ENCODE results near the gene REP15. TPM values are rescaled to one million over a fixed set of nuclear protein-coding genes. Genes with fewer than 3 reads are reported as not detected.
"Not testable (repeated sequence)": the region's sequence is repeated elsewhere in the genome, so short reads cannot be mapped to it uniquely, and the experiment has no call there.

Gene REP15
- total RNA-seq, 1 experiment from 2014 or later: 0.86 TPM

DNA sequence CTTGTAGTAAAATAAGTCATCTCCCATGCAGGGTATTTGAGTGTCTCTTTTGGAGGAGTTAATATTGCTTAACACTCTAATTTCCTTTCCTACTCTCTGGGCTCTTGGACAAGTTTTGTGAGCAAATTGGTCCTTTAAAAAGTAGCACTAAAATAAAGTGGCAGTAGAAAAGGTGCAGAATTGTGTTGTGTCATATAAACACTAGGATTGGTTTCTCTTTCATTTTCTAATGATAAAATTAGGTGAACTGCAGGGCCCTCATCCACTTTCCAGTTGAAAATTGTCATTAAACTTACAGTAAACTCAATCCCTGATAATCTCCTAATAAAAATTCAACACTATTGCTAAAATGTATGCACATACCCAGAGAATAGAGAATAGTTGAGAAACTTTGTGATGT, 42.6 kb upstream of the REP15 start:
- H3K4me3 ChIP-seq (replicated peaks in 1 of 2; ENCODE audit: low read depth in 1 of 2, low read length in 2 of 2): no peak overlapping the region
- BruUV-seq (replicated peaks): no TSS peak
- ChIA-PET RAD21 (ENCODE audit: low non-redundant PET in 1 of 2, low total read pairs in 2 of 2, uncharacterized antibody in 2 of 2, unreplicated experiment in 2 of 2) (no interaction called here), POLR2A (no interaction called here), CTCF (interaction anchor here (1.4 kb wide), 1 partner anchor 229 kb away, joined by 4 read pairs; no protein-coding TSS in a partner anchor)
- no peaks in the 10 kb centered on the region for H3K4me1 ChIP-seq (ENCODE audit: control insufficient read depth in 1 of 2, insufficient read depth in 2 of 2, low read length in 2 of 2)
- no peak for ATAC-seq
- H3K9ac ChIP-seq (ENCODE audit: low read length): no peak overlapping the region
- H3K36me3 ChIP-seq (ENCODE audit: control insufficient read depth in 1 of 2, insufficient read depth in 2 of 2, low read length in 2 of 2): peaks cover 0 to 3% of the 10 kb centered on the region in 2 experiments; a peak in 2 of 4 replicates
- H3K4me2 ChIP-seq (ENCODE audit: low read length): no peak overlapping the region
- H3K79me2 ChIP-seq (ENCODE audit: insufficient read depth, low read length): no peaks in the 10 kb centered on the region
- no peak for TF ChIP-seq MAX (IDR thresholded peaks at IDR 0.05)
- no peak for TF ChIP-seq SP1 (IDR thresholded peaks at IDR 0.05; ENCODE audit: low read depth)
- TF ChIP-seq RAD21 (IDR thresholded peaks at IDR 0.05; ENCODE audit: low read depth): no peak
- no peak for TF ChIP-seq TCF7L2 (IDR thresholded peaks at IDR 0.05; ENCODE audit: borderline replicate concordance, extremely low read depth, insufficient read depth, insufficient read length)
- no peak for TF ChIP-seq EGR1 (IDR thresholded peaks at IDR 0.05; ENCODE audit: low read depth)
- TF ChIP-seq REST (IDR thresholded peaks at IDR 0.05; ENCODE audit: low read depth): no peak
- TF ChIP-seq CBX3 (IDR thresholded peaks at IDR 0.05; ENCODE audit: low read depth): no peak
- TF ChIP-seq EZH2phosphoT487 (IDR thresholded peaks at IDR 0.05; ENCODE audit: borderline replicate concordance): no peak
- TF ChIP-seq SRF (IDR thresholded peaks at IDR 0.05; ENCODE audit: low read depth): no peak
- no peak for TF ChIP-seq JUND (IDR thresholded peaks at IDR 0.05)
- no peak for TF ChIP-seq SIN3A (IDR thresholded peaks at IDR 0.05; ENCODE audit: low read depth)
- TF ChIP-seq, protein P1, sequence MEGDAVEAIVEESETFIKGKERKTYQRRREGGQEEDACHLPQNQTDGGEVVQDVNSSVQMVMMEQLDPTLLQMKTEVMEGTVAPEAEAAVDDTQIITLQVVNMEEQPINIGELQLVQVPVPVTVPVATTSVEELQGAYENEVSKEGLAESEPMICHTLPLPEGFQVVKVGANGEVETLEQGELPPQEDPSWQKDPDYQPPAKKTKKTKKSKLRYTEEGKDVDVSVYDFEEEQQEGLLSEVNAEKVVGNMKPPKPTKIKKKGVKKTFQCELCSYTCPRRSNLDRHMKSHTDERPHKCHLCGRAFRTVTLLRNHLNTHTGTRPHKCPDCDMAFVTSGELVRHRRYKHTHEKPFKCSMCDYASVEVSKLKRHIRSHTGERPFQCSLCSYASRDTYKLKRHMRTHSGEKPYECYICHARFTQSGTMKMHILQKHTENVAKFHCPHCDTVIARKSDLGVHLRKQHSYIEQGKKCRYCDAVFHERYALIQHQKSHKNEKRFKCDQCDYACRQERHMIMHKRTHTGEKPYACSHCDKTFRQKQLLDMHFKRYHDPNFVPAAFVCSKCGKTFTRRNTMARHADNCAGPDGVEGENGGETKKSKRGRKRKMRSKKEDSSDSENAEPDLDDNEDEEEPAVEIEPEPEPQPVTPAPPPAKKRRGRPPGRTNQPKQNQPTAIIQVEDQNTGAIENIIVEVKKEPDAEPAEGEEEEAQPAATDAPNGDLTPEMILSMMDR (IDR thresholded peaks at IDR 0.05 in 2 of 3, conservative IDR thresholded peaks at IDR 0.05 in 1 of 3; ENCODE audit: borderline replicate concordance in 1 of 3, insufficient read depth in 1 of 3, low read depth in 2 of 3, low read length in 2 of 3): no peak
- no peak for TF ChIP-seq CEBPB (IDR thresholded peaks at IDR 0.05; ENCODE audit: low read depth)
- no peak for TF ChIP-seq ZFX (IDR thresholded peaks at IDR 0.05)
- no peak for TF ChIP-seq ATF3 (IDR thresholded peaks at IDR 0.05)
- no peak for TF ChIP-seq FOSL1 (IDR thresholded peaks at IDR 0.05; ENCODE audit: low read depth)
- H3K9me3 ChIP-seq (ENCODE audit: control insufficient read depth in 1 of 2, insufficient read depth in 1 of 2, low read depth in 1 of 2, low read length in 2 of 2): no peaks in the 10 kb centered on the region
- no peaks in the 10 kb centered on the region for H3K9me2 ChIP-seq (ENCODE audit: insufficient read depth)
- H4K20me1 ChIP-seq (ENCODE audit: insufficient read depth): no peaks in the 10 kb centered on the region
- H3K27me3 ChIP-seq (ENCODE audit: insufficient read depth, low read length): no peaks in the 10 kb centered on the region
- H2AFZ ChIP-seq (ENCODE audit: low read depth, low read length, poor library complexity, severe bottlenecking): no peak overlapping the region
- no peak for DNase-seq (ENCODE audit: low read depth, low spot score)
- intact Hi-C loops (cut with micrococcal nuclease): loop anchor here (2.0 kb wide), 1 partner anchor 229 kb away; no protein-coding TSS in a partner anchor
- no peak overlapping the region for H3K27ac ChIP-seq (ENCODE audit: low read depth, low read length)

DNA sequence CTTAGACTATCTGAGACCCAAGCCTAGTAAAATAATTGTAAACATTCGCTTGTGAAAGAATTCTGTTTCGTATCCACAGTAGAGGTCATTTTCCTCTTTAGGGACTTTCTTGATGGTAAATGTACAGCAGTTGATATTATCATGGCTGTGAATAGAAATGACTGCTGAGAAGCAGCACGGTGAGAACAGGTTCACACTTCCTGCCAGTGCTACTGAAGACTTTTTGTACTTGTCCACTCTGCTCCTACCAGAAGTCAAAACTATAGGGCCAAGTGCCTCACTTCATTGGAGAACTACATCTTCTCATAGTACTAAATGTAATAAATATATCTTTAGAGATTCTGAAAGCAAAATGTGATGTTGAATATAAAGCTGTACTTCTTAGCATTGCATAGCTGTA, 40.8 kb upstream of the REP15 start:
- H3K9me2 ChIP-seq (ENCODE audit: insufficient read depth); H3K27me3 ChIP-seq (ENCODE audit: insufficient read depth, low read length); RAD21 ChIA-PET (ENCODE audit: low non-redundant PET in 1 of 2, low total read pairs in 2 of 2, uncharacterized antibody in 2 of 2, unreplicated experiment in 2 of 2); H3K9me3 ChIP-seq (ENCODE audit: control insufficient read depth in 1 of 2, insufficient read depth in 1 of 2, low read depth in 1 of 2, low read length in 2 of 2); intact Hi-C loops (cut with micrococcal nuclease); H2AFZ ChIP-seq (ENCODE audit: low read depth, low read length, poor library complexity, severe bottlenecking); H3K79me2 ChIP-seq (ENCODE audit: insufficient read depth, low read length); ATAC-seq; POLR2A ChIA-PET; H3K36me3 ChIP-seq (ENCODE audit: control insufficient read depth in 1 of 2, insufficient read depth in 2 of 2, low read length in 2 of 2); H3K4me3 ChIP-seq (replicated peaks in 1 of 2; ENCODE audit: low read depth in 1 of 2, low read length in 2 of 2); H3K4me2 ChIP-seq (ENCODE audit: low read length); H3K4me1 ChIP-seq (ENCODE audit: control insufficient read depth in 1 of 2, insufficient read depth in 2 of 2, low read length in 2 of 2); H4K20me1 ChIP-seq (ENCODE audit: insufficient read depth); CTCF ChIA-PET; H3K9ac ChIP-seq (ENCODE audit: low read length); DNase-seq (ENCODE audit: low read depth, low spot score); H3K27ac ChIP-seq (ENCODE audit: low read depth, low read length); BruUV-seq (replicated peaks): not testable (repeated sequence)

Measured in HCT116 (cell line).